ENCODE results near the gene ALG1. TPM values are rescaled to one million over a fixed set of nuclear protein-coding genes. Genes with fewer than 3 reads are reported as not detected.
"Not testable (repeated sequence)": the region's sequence is repeated elsewhere in the genome, so short reads cannot be mapped to it uniquely, and the experiment has no call there.

ALG1 gene
- total and polyA plus RNA-seq, 2 donors from 2014 or later = 23.4 to 26.4 TPM

DNA sequence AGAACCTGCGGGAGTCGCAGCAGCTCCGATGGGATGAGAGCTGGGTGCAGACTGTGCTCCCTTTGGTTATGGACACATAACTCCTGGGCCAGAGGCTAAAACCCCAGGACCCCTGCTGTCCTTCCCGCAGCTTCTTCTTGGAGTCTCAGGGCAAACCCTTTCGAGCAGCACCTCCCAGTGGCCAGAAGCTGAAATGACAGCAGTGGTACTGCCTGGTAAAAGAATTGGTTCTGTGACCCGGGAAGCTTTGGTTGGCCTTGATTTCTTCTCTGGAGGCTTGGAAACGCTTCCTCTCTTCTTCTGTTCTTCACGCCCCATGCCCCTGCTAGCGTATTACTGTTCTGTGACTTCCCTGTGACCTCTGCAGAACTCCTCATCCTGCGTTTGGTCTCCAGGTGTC, 13.2 kb downstream of the ALG1 start:
- H3K9me3 ChIP-seq (ENCODE audit: control insufficient read depth in 2 of 3, insufficient read depth in 1 of 3, low read length in 3 of 3); H3K36me3 ChIP-seq (ENCODE audit: control insufficient read depth in 2 of 3, insufficient read depth in 3 of 3, low read length in 3 of 3); H3K9ac ChIP-seq (ENCODE audit: low read length in 3 of 3); H3K27me3 ChIP-seq (ENCODE audit: control insufficient read depth, insufficient read depth, low read length); H3K27ac ChIP-seq (ENCODE audit: low read depth in 2 of 2, low read length in 2 of 2); intact Hi-C loops (cut with DNase I); FAIRE-seq; H3K4me1 ChIP-seq (ENCODE audit: control insufficient read depth in 2 of 3, insufficient read depth in 2 of 3, low read depth in 1 of 3, low read length in 3 of 3); H3K4me3 ChIP-seq (ENCODE audit: low read length in 3 of 3): not testable (repeated sequence)
- TF ChIP-seq CTCF (IDR thresholded peaks at IDR 0.05; ENCODE audit: borderline replicate concordance, extremely low read depth, insufficient read depth) = peak; percentile 49
- DNase-seq = peak in 4 of 5 donors; percentile 40 to 61 (median 48)

- DNase-seq; intact Hi-C loops (cut with DNase I); H3K4me1 ChIP-seq (ENCODE audit: control insufficient read depth in 2 of 3, insufficient read depth in 2 of 3, low read depth in 1 of 3, low read length in 3 of 3); H3K36me3 ChIP-seq (ENCODE audit: control insufficient read depth in 2 of 3, insufficient read depth in 3 of 3, low read length in 3 of 3); H3K27ac ChIP-seq (ENCODE audit: low read depth in 2 of 2, low read length in 2 of 2); H3K27me3 ChIP-seq (ENCODE audit: control insufficient read depth, insufficient read depth, low read length); H3K9ac ChIP-seq (ENCODE audit: low read length in 3 of 3); FAIRE-seq; H3K9me3 ChIP-seq (ENCODE audit: control insufficient read depth in 2 of 3, insufficient read depth in 1 of 3, low read length in 3 of 3); H3K4me3 ChIP-seq (ENCODE audit: low read length in 3 of 3): not testable (repeated sequence)
Measured at GRCh38 chr16:5085716-5086115, 14.1 kb downstream of the ALG1 start.

- H3K36me3 ChIP-seq (ENCODE audit: control insufficient read depth in 2 of 3, insufficient read depth in 3 of 3, low read length in 3 of 3); H3K27me3 ChIP-seq (ENCODE audit: control insufficient read depth, insufficient read depth, low read length); intact Hi-C loops (cut with DNase I); DNase-seq; FAIRE-seq; H3K4me1 ChIP-seq (ENCODE audit: control insufficient read depth in 2 of 3, insufficient read depth in 2 of 3, low read depth in 1 of 3, low read length in 3 of 3); H3K4me3 ChIP-seq (ENCODE audit: low read length in 3 of 3); H3K9ac ChIP-seq (ENCODE audit: low read length in 3 of 3); H3K9me3 ChIP-seq (ENCODE audit: control insufficient read depth in 2 of 3, insufficient read depth in 1 of 3, low read length in 3 of 3); H3K27ac ChIP-seq (ENCODE audit: low read depth in 2 of 2, low read length in 2 of 2): not testable (repeated sequence)
Measured at GRCh38 chr16:5088086-5088790, 16.6 kb downstream of the ALG1 start.

GRCh38 chr16:5088936-5089335, 17.3 kb downstream of the ALG1 start:
- H3K4me1 ChIP-seq (ENCODE audit: control insufficient read depth in 2 of 3, insufficient read depth in 2 of 3, low read depth in 1 of 3, low read length in 3 of 3); H3K36me3 ChIP-seq (ENCODE audit: control insufficient read depth in 2 of 3, insufficient read depth in 3 of 3, low read length in 3 of 3); FAIRE-seq; H3K9me3 ChIP-seq (ENCODE audit: control insufficient read depth in 2 of 3, insufficient read depth in 1 of 3, low read length in 3 of 3); DNase-seq; intact Hi-C loops (cut with DNase I); H3K9ac ChIP-seq (ENCODE audit: low read length in 3 of 3); H3K4me3 ChIP-seq (ENCODE audit: low read length in 3 of 3); H3K27me3 ChIP-seq (ENCODE audit: control insufficient read depth, insufficient read depth, low read length); H3K27ac ChIP-seq (ENCODE audit: low read depth in 2 of 2, low read length in 2 of 2): not testable (repeated sequence)

- H3K4me1 ChIP-seq (ENCODE audit: control insufficient read depth in 2 of 3, insufficient read depth in 2 of 3, low read depth in 1 of 3, low read length in 3 of 3); H3K4me3 ChIP-seq (ENCODE audit: low read length in 3 of 3); DNase-seq; intact Hi-C loops (cut with DNase I); H3K27me3 ChIP-seq (ENCODE audit: control insufficient read depth, insufficient read depth, low read length); H3K9me3 ChIP-seq (ENCODE audit: control insufficient read depth in 2 of 3, insufficient read depth in 1 of 3, low read length in 3 of 3); H3K27ac ChIP-seq (ENCODE audit: low read depth in 2 of 2, low read length in 2 of 2); H3K36me3 ChIP-seq (ENCODE audit: control insufficient read depth in 2 of 3, insufficient read depth in 3 of 3, low read length in 3 of 3); FAIRE-seq; H3K9ac ChIP-seq (ENCODE audit: low read length in 3 of 3): not testable (repeated sequence)
Measured at GRCh38 chr16:5089911-5090555, 18.4 kb downstream of the ALG1 start.

GRCh38 chr16:5090592-5090991, 18.9 kb downstream of the ALG1 start:
- H3K36me3 ChIP-seq (ENCODE audit: control insufficient read depth in 2 of 3, insufficient read depth in 3 of 3, low read length in 3 of 3); H3K9ac ChIP-seq (ENCODE audit: low read length in 3 of 3); H3K27me3 ChIP-seq (ENCODE audit: control insufficient read depth, insufficient read depth, low read length); FAIRE-seq; DNase-seq; H3K4me1 ChIP-seq (ENCODE audit: control insufficient read depth in 2 of 3, insufficient read depth in 2 of 3, low read depth in 1 of 3, low read length in 3 of 3); intact Hi-C loops (cut with DNase I); H3K27ac ChIP-seq (ENCODE audit: low read depth in 2 of 2, low read length in 2 of 2); H3K9me3 ChIP-seq (ENCODE audit: control insufficient read depth in 2 of 3, insufficient read depth in 1 of 3, low read length in 3 of 3); H3K4me3 ChIP-seq (ENCODE audit: low read length in 3 of 3): not testable (repeated sequence)

DNA sequence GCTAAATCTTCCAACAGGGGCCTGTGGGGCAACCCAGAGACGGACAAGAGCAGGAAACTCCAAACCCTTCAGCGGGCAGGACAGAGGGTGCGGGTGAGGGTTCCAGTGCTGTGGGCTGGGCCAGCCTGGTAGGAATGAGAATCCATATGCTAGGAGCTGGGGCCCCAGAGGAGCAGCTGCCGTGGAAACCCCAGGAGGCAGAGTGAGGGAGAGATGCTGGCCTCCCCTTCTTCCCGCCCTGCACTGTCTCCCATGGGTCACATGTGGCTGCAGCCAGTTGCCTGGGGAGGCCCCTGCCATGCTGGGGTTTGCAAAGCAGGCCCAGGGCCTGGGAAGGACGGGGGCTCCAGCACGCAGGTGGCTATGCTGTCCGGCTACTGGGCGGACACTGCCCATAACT, 21.4 kb downstream of the ALG1 start:
- H3K9ac ChIP-seq (ENCODE audit: low read length in 3 of 3); H3K27ac ChIP-seq (ENCODE audit: low read depth in 2 of 2, low read length in 2 of 2); H3K27me3 ChIP-seq (ENCODE audit: control insufficient read depth, insufficient read depth, low read length); DNase-seq; H3K4me3 ChIP-seq (ENCODE audit: low read length in 3 of 3); H3K9me3 ChIP-seq (ENCODE audit: control insufficient read depth in 2 of 3, insufficient read depth in 1 of 3, low read length in 3 of 3); H3K4me1 ChIP-seq (ENCODE audit: control insufficient read depth in 2 of 3, insufficient read depth in 2 of 3, low read depth in 1 of 3, low read length in 3 of 3); FAIRE-seq; H3K36me3 ChIP-seq (ENCODE audit: control insufficient read depth in 2 of 3, insufficient read depth in 3 of 3, low read length in 3 of 3); intact Hi-C loops (cut with DNase I): not testable (repeated sequence)

All from kidney (tissue), 14 donors.